GM23338 (cell line): ENCODE data around the gene ATP4A.

ENCODE experiments used
- CREB1 ChIP-seq: fragments of 250-450 bp; sonication (Bioruptor Pico); IDR thresholded peaks from 2 replicates; pipeline ENCODE4 v1.5.0; 2020; ENCODE audit warnings: low read depth, mild to moderate bottlenecking, moderate library complexity
- ETS1 ChIP-seq: IDR thresholded peaks from 2 replicates; pipeline ENCODE4 v1.6.1; 2016; ENCODE audit warnings: antibody characterized with exemption
- EZH2 ChIP-seq: fragments of 200-600 bp; sonication (generic); IDR thresholded peaks from one replicate; pipeline ENCODE4 v1.8.0; 2017; ENCODE audit warnings: antibody characterized with exemption, mild to moderate bottlenecking, low read depth; ENCODE audit not compliant: unreplicated experiment
- EZH2phosphoT487 ChIP-seq: fragments of 200-600 bp; sonication (generic); IDR thresholded peaks from one replicate; pipeline ENCODE4 v1.8.1; 2018; ENCODE audit warnings: antibody characterized with exemption; ENCODE audit not compliant: unreplicated experiment
- JUNB ChIP-seq: IDR thresholded peaks from one replicate; pipeline ENCODE4 v1.6.1; 2016; ENCODE audit warnings: antibody characterized with exemption; ENCODE audit not compliant: unreplicated experiment
- NANOG ChIP-seq: IDR thresholded peaks from 2 replicates; pipeline ENCODE4 v1.6.1; 2016; ENCODE audit warnings: antibody characterized with exemption, borderline replicate concordance
- POLR2AphosphoS5 ChIP-seq: IDR thresholded peaks from 2 replicates; pipeline ENCODE4 v1.6.1; 2016; ENCODE audit warnings: antibody characterized with exemption, low read depth
- REST ChIP-seq: IDR thresholded peaks from one replicate; pipeline ENCODE4 v1.6.1; 2018; ENCODE audit warnings: antibody characterized with exemption; ENCODE audit not compliant: unreplicated experiment
- STAT1 ChIP-seq: IDR thresholded peaks from one replicate; pipeline ENCODE4 v1.6.1; 2016; ENCODE audit warnings: antibody characterized with exemption; ENCODE audit not compliant: unreplicated experiment
- ZNF114 ChIP-seq: fragments of 250-450 bp; sonication (Bioruptor Pico); IDR thresholded peaks from 2 replicates; pipeline ENCODE4 v1.5.0; 2020; ENCODE audit warnings: mild to moderate bottlenecking, moderate library complexity
- ZNF331 ChIP-seq: fragments of 250-450 bp; sonication (Bioruptor Pico); IDR thresholded peaks from 2 replicates; pipeline ENCODE4 v1.5.0; 2020; ENCODE audit warnings: low read depth, mild to moderate bottlenecking, moderate library complexity
- ZNF462 ChIP-seq: fragments of 250-450 bp; sonication (Bioruptor Pico); IDR thresholded peaks from 2 replicates; pipeline ENCODE4 v1.5.0; 2020; ENCODE audit warnings: mild to moderate bottlenecking, moderate library complexity
- TF ChIP-seq, protein P1 (sequence below), 2 experiments: fragments of 200-600 bp in 1 of 2; sonication (generic) in 1 of 2; conservative IDR thresholded peaks; 2 replicates each; pipeline versions ENCODE4 v1.5.1 to v1.6.1; 2016 to 2017; ENCODE audit warnings: antibody characterized with exemption in 2 of 2, low read depth in 2 of 2, mild to moderate bottlenecking in 2 of 2, moderate library complexity in 1 of 2

DNA sequence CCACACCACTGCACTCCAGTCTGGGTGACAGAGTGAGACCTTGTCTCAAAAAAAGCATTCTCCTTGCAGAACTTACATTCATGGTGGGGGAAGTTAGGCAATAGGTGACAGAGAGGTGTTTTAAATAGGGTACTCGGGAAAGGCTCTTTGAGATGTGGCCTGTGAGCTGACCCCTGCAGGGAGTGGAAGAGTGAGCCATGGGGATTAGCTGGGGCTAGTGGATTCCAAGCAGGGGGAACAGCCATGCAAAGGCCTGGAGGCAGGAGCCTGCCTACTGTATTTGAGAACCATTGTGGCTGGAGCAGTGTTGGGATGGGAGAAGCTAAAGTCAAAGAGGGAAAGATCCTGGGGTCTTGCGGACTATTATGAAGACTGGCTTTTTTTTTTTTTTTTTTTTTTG, 46.1 kb downstream of the ATP4A start:
- TF ChIP-seq, protein P1, sequence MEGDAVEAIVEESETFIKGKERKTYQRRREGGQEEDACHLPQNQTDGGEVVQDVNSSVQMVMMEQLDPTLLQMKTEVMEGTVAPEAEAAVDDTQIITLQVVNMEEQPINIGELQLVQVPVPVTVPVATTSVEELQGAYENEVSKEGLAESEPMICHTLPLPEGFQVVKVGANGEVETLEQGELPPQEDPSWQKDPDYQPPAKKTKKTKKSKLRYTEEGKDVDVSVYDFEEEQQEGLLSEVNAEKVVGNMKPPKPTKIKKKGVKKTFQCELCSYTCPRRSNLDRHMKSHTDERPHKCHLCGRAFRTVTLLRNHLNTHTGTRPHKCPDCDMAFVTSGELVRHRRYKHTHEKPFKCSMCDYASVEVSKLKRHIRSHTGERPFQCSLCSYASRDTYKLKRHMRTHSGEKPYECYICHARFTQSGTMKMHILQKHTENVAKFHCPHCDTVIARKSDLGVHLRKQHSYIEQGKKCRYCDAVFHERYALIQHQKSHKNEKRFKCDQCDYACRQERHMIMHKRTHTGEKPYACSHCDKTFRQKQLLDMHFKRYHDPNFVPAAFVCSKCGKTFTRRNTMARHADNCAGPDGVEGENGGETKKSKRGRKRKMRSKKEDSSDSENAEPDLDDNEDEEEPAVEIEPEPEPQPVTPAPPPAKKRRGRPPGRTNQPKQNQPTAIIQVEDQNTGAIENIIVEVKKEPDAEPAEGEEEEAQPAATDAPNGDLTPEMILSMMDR (conservative IDR thresholded peaks at IDR 0.05; ENCODE audit: low read depth in 2 of 2): no peak
- TF ChIP-seq POLR2AphosphoS5 (no peak), REST (no peak), EZH2 (no peak), JUNB (no peak), CREB1 (CRISPR knock-in tag) (no peak), EZH2phosphoT487 (no peak), ZNF114 (CRISPR knock-in tag) (no peak), NANOG (no peak), STAT1 (no peak), ETS1 (no peak), ZNF331 (CRISPR knock-in tag) (no peak), ZNF462 (no peak)
